Liver (tissue), 9 donors: ENCODE measurements around the gene U2AF1L4. TPM values are rescaled to one million over a fixed set of nuclear protein-coding genes. Genes with fewer than 3 reads are reported as not detected.

Experiments used
- DNase-seq: peaks from one replicate; pipeline ENCODE4 v3.0.0-alpha.2; 2017; ENCODE audit warnings: low spot score
- H3K27ac ChIP-seq, 2 donors: one replicate each; pipeline ENCODE4 v1.7.0; 2013; ENCODE audit warnings: inconsistent platforms in 2 of 2, low read length in 2 of 2, control low read depth in 1 of 2, low read depth in 1 of 2, mild to moderate bottlenecking in 1 of 2
- H3K27me3 ChIP-seq, 4 donors: one replicate each; pipeline versions ENCODE4 v1.6.1 to v1.7.0; 2013; ENCODE audit warnings: low read length in 3 of 4, inconsistent platforms in 1 of 4, mild to moderate bottlenecking in 1 of 4, moderate library complexity in 1 of 4; ENCODE audit not compliant: control insufficient read depth in 4 of 4, insufficient read depth in 4 of 4
- H3K36me3 ChIP-seq, 4 donors: one replicate each; pipeline versions ENCODE4 v1.6.1 to v1.7.0; 2013; ENCODE audit warnings: low read length in 3 of 4, mild to moderate bottlenecking in 3 of 4, low read depth in 1 of 4, moderate library complexity in 1 of 4; ENCODE audit not compliant: control insufficient read depth in 4 of 4, insufficient read depth in 3 of 4
- H3K4me1 ChIP-seq, 4 donors: one replicate each; pipeline versions ENCODE4 v1.6.1 to v1.7.0; 2013; ENCODE audit warnings: low read length in 3 of 4, mild to moderate bottlenecking in 3 of 4, moderate library complexity in 1 of 4; ENCODE audit not compliant: control insufficient read depth in 4 of 4, insufficient read depth in 4 of 4
- H3K4me3 ChIP-seq, 3 donors: one replicate each; pipeline versions ENCODE4 v1.6.1 to v1.7.0; 2013; ENCODE audit warnings: low read length in 3 of 3, control low read depth in 1 of 3, low read depth in 1 of 3, mild to moderate bottlenecking in 1 of 3
- H3K9ac ChIP-seq, 2 donors: one replicate each; pipeline ENCODE4 v1.7.0; 2013; ENCODE audit warnings: low read length in 2 of 2, mild to moderate bottlenecking in 2 of 2, moderate library complexity in 2 of 2, control low read depth in 1 of 2, low read depth in 1 of 2
- H3K9me3 ChIP-seq, 4 donors: one replicate each; pipeline versions ENCODE4 v1.6.1 to v1.7.0; 2013; ENCODE audit warnings: low read length in 3 of 4; ENCODE audit not compliant: control insufficient read depth in 4 of 4
- EGR1 ChIP-seq, 2 donors: IDR thresholded peaks; 2 replicates each; pipeline ENCODE4 v1.6.1; 2016 to 2018; ENCODE audit warnings: antibody characterized with exemption in 2 of 2, low read depth in 2 of 2
- FOXA1 ChIP-seq: IDR thresholded peaks from 2 replicates; pipeline ENCODE4 v1.6.1; 2016; ENCODE audit warnings: antibody characterized with exemption
- FOXA2 ChIP-seq: IDR thresholded peaks from 2 replicates; pipeline ENCODE4 v1.6.1; 2016; ENCODE audit warnings: antibody characterized with exemption
- GABPA ChIP-seq, 2 donors: IDR thresholded peaks in 1 of 2; conservative IDR thresholded peaks in 1 of 2; 2 replicates each; pipeline ENCODE4 v1.6.1; 2016; ENCODE audit warnings: antibody characterized with exemption in 2 of 2, mild to moderate bottlenecking in 1 of 2, moderate library complexity in 1 of 2
- HNF4A ChIP-seq, 2 donors: conservative IDR thresholded peaks; 2 replicates each; pipeline ENCODE4 v1.6.1; 2016; ENCODE audit warnings: antibody characterized with exemption in 2 of 2, mild to moderate bottlenecking in 2 of 2
- HNF4G ChIP-seq: IDR thresholded peaks from 2 replicates; pipeline ENCODE4 v1.6.1; 2016; ENCODE audit warnings: antibody characterized with exemption
- MAX ChIP-seq: IDR thresholded peaks from 2 replicates; pipeline ENCODE4 v1.6.1; 2016; ENCODE audit warnings: antibody characterized with exemption
- NR2F2 ChIP-seq: IDR thresholded peaks from 2 replicates; pipeline ENCODE4 v1.6.1; 2016; ENCODE audit warnings: antibody characterized with exemption
- RAD21 ChIP-seq, 2 donors: IDR thresholded peaks; 2 replicates each; pipeline ENCODE4 v1.6.1; 2016; ENCODE audit warnings: antibody characterized with exemption in 2 of 2, mild to moderate bottlenecking in 2 of 2
- RXRA ChIP-seq, 2 donors: IDR thresholded peaks; 2 replicates each; pipeline ENCODE4 v1.6.1; 2017 to 2018; ENCODE audit warnings: antibody characterized with exemption in 2 of 2, mild to moderate bottlenecking in 1 of 2
- SP1 ChIP-seq: IDR thresholded peaks from 2 replicates; pipeline ENCODE4 v1.6.1; 2018; ENCODE audit warnings: antibody characterized with exemption, mild to moderate bottlenecking
- TAF1 ChIP-seq: conservative IDR thresholded peaks from 2 replicates; pipeline ENCODE4 v1.6.1; 2016; ENCODE audit warnings: antibody characterized with exemption, mild to moderate bottlenecking
- YY1 ChIP-seq: IDR thresholded peaks from 2 replicates; pipeline ENCODE4 v1.6.1; 2016; ENCODE audit warnings: antibody characterized with exemption, mild to moderate bottlenecking
- ZBTB33 ChIP-seq: IDR thresholded peaks from 2 replicates; pipeline ENCODE4 v1.6.1; 2016; ENCODE audit warnings: antibody characterized with exemption
- WGBS: extraction: QIAGEN DNeasy Blood & Tissue Kit; methylation state at CpG from one replicate; pipeline ENCODE4 v1.1.7; 2013; 5-methylcytosine and 5-hydroxymethylcytosine counted together
- polyA plus RNA-seq, 2 donors: library from polyadenylated mRNA; stranded (reverse) in 1 of 2; unstranded in 1 of 2; fragments of 200-250 nt in 1 of 2; fragments of >200 nt in 1 of 2; fragmentation: Nextera tagmentation in 1 of 2; extraction: Ambion mirVana in 1 of 2; gene quantifications; one replicate each; pipeline versions ENCODE4 v1.2.1 to v1.2.3, GENCODE V29; 2013 to 2015
- total RNA-seq, 2 donors: library from RNA; depleted of rRNA; stranded (reverse); fragments of >200 nt; gene quantifications; one replicate each; pipeline ENCODE4 v1.2.3, GENCODE V29; 2014
- TF ChIP-seq, protein P1 (sequence below): IDR thresholded peaks from 2 replicates; pipeline ENCODE4 v1.6.1; 2016; ENCODE audit warnings: antibody characterized with exemption, mild to moderate bottlenecking
- TF ChIP-seq, protein P2 (sequence below): fragments of 150-350 bp; IDR thresholded peaks from 2 replicates; pipeline ENCODE4 v1.5.1; 2017; ENCODE audit warnings: improper control_type of control experiment, low read depth, low read length; ENCODE audit not compliant: missing input control
- TF ChIP-seq, protein P3 (sequence below): IDR thresholded peaks from 2 replicates; pipeline ENCODE4 v1.6.1; 2016; ENCODE audit warnings: antibody characterized with exemption
- donor health status: healthy.
- donor health status: healthy.
- donor health status: healthy.
- donor health status: healthy.
- donor health status: healthy.

U2AF1L4 gene
- total and polyA plus RNA-seq, 4 donors, result 4.5 to 36.5 (median 13.4) TPM

DNA sequence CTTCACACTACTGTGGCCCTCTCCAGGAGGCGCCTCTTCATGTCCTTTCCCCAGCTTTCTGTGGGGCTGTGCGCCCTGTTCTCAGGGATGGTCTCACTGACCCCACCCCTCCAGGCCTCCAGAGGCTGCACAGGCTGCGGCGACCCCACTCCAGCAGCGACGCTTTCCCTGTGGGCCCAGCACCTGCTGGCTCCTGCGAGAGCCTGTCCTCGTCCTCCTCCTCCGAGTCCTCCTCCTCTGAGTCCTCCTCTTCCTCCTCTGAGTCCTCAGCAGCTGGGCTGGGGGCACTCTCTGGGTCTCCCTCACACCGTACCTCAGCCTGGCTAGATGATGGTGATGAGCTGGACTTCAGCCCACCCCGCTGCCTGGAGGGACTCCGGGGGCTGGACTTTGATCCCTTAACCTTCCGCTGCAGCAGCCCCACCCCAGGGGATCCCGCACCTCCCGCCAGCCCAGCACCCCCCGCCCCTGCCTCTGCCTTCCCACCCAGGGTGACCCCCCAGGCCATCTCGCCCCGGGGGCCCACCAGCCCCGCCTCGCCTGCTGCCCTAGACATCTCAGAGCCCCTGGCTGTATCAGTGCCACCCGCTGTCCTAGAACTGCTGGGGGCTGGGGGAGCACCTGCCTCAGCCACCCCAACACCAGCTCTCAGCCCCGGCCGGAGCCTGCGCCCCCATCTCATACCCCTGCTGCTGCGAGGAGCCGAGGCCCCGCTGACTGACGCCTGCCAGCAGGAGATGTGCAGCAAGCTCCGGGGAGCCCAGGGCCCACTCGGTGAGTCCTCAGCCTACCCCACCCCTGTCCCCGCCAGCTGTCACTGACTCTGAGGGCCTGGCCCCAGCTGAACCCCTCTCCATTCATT, 41.3 kb upstream of the U2AF1L4 start:
- Histone ChIP-seq H3K9me3 (no peaks in the 10 kb centered on the region), H3K4me1 (no peaks in the 10 kb centered on the region), H3K27ac (no peak overlapping the region), H3K36me3 (no peaks in the 10 kb centered on the region), H3K27me3 (no peaks in the 10 kb centered on the region), H3K9ac (no peak overlapping the region), H3K4me3 (no peak overlapping the region)
- no peak for DNase-seq
- WGBS, result 86% methylated on average over 31 of the region's 31 CpGs
- TF ChIP-seq HNF4A (conservative IDR thresholded peaks at IDR 0.05), result peak in 1 of 2 donors; percentile 25
- TF ChIP-seq EGR1 (IDR thresholded peaks at IDR 0.05; ENCODE audit: low read depth in 2 of 2), result no peak

GRCh38 chr19:35785339-35785627, 40.1 kb upstream of the U2AF1L4 start:
- no peak overlapping the region for H3K4me3 ChIP-seq
- no peak overlapping the region for H3K27ac ChIP-seq
- peaks cover 0 to 1% (median 0%) of the 10 kb centered on the region in 4 donors for H3K36me3 ChIP-seq
- H3K9ac ChIP-seq, result no peak overlapping the region
- no peaks in the 10 kb centered on the region for H3K9me3 ChIP-seq
- TF ChIP-seq, protein P1, sequence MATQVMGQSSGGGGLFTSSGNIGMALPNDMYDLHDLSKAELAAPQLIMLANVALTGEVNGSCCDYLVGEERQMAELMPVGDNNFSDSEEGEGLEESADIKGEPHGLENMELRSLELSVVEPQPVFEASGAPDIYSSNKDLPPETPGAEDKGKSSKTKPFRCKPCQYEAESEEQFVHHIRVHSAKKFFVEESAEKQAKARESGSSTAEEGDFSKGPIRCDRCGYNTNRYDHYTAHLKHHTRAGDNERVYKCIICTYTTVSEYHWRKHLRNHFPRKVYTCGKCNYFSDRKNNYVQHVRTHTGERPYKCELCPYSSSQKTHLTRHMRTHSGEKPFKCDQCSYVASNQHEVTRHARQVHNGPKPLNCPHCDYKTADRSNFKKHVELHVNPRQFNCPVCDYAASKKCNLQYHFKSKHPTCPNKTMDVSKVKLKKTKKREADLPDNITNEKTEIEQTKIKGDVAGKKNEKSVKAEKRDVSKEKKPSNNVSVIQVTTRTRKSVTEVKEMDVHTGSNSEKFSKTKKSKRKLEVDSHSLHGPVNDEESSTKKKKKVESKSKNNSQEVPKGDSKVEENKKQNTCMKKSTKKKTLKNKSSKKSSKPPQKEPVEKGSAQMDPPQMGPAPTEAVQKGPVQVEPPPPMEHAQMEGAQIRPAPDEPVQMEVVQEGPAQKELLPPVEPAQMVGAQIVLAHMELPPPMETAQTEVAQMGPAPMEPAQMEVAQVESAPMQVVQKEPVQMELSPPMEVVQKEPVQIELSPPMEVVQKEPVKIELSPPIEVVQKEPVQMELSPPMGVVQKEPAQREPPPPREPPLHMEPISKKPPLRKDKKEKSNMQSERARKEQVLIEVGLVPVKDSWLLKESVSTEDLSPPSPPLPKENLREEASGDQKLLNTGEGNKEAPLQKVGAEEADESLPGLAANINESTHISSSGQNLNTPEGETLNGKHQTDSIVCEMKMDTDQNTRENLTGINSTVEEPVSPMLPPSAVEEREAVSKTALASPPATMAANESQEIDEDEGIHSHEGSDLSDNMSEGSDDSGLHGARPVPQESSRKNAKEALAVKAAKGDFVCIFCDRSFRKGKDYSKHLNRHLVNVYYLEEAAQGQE, result no peak
- TF ChIP-seq FOXA2 (no peak), ZBTB33 (no peak), YY1 (no peak), HNF4A (conservative IDR thresholded peaks at IDR 0.05) (no peak), MAX (no peak), FOXA1 (no peak), GABPA (IDR thresholded peaks at IDR 0.05 in 1 of 2, conservative IDR thresholded peaks at IDR 0.05 in 1 of 2) (no peak), EGR1 (IDR thresholded peaks at IDR 0.05; ENCODE audit: low read depth in 2 of 2) (no peak), SP1 (no peak), RAD21 (IDR thresholded peaks at IDR 0.05) (no peak), TAF1 (no peak), RXRA (IDR thresholded peaks at IDR 0.05) (no peak), NR2F2 (no peak), HNF4G (no peak)
- TF ChIP-seq, protein P2, sequence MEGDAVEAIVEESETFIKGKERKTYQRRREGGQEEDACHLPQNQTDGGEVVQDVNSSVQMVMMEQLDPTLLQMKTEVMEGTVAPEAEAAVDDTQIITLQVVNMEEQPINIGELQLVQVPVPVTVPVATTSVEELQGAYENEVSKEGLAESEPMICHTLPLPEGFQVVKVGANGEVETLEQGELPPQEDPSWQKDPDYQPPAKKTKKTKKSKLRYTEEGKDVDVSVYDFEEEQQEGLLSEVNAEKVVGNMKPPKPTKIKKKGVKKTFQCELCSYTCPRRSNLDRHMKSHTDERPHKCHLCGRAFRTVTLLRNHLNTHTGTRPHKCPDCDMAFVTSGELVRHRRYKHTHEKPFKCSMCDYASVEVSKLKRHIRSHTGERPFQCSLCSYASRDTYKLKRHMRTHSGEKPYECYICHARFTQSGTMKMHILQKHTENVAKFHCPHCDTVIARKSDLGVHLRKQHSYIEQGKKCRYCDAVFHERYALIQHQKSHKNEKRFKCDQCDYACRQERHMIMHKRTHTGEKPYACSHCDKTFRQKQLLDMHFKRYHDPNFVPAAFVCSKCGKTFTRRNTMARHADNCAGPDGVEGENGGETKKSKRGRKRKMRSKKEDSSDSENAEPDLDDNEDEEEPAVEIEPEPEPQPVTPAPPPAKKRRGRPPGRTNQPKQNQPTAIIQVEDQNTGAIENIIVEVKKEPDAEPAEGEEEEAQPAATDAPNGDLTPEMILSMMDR, result no peak
- TF ChIP-seq, protein P3, sequence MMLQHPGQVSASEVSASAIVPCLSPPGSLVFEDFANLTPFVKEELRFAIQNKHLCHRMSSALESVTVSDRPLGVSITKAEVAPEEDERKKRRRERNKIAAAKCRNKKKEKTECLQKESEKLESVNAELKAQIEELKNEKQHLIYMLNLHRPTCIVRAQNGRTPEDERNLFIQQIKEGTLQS, result no peak
- no peaks in the 10 kb centered on the region for H3K4me1 ChIP-seq
- 96% methylated on average over 10 of the region's 10 CpGs for WGBS
- DNase-seq, result no peak
- no peaks in the 10 kb centered on the region for H3K27me3 ChIP-seq
